Omental fat pad (tissue), 4 donors: ENCODE results near the gene OR11G2. TPM values are rescaled to one million over a fixed set of nuclear protein-coding genes. Genes with fewer than 3 reads are reported as not detected.
"Not testable (repeated sequence)": the region's sequence is repeated elsewhere in the genome, so short reads cannot be mapped to it uniquely, and the experiment has no call there.

Experiments
- ATAC-seq: fragments of 150-250 bp; one replicate; pipeline ENCODE4 v1.9.1; 2016; ENCODE audit warnings: mild to moderate bottlenecking, moderate library complexity; ENCODE audit not compliant: low FRiP score
- DNase-seq: peaks from one replicate; pipeline ENCODE4 v3.0.0-alpha.2; 2019; ENCODE audit warnings: low spot score
- CTCF ChIP-seq, 3 donors: fragments of 450-650 bp; IDR thresholded peaks; one replicate each; pipeline ENCODE4 v1.5.1; 2016 to 2017; ENCODE audit warnings: antibody characterized with exemption in 3 of 3, mild to moderate bottlenecking in 3 of 3, moderate library complexity in 2 of 3
- total RNA-seq, 4 donors: library from RNA; depleted of rRNA; stranded (reverse); fragments of >200 nt; gene quantifications; one replicate each; pipeline ENCODE4 v1.1.0, GENCODE V29; 2016

The OR11G2 gene
- total RNA-seq, 4 donors from 2014 or later: not detected

- ATAC-seq (no peak), DNase-seq (no peak)
- no peak for TF ChIP-seq CTCF (IDR thresholded peaks at IDR 0.05)
These were observed 5.2 kb downstream of the OR11G2 start for GRCh38 chr14:20195911-20196310.

- no peak for ATAC-seq
- TF ChIP-seq CTCF (IDR thresholded peaks at IDR 0.05): no peak
- DNase-seq: no peak
These were observed 6.8 kb downstream of the OR11G2 start for GRCh38 chr14:20197459-20197858.

GRCh38 chr14:20198991-20199390 is 8.3 kb downstream of the OR11G2 start:
- no peak for TF ChIP-seq CTCF (IDR thresholded peaks at IDR 0.05)
- ATAC-seq (no peak), DNase-seq (no peak)

GRCh38 chr14:20204721-20205120 is 14.0 kb downstream of the OR11G2 start:
- ATAC-seq (no peak), DNase-seq (no peak)
- no peak for TF ChIP-seq CTCF (IDR thresholded peaks at IDR 0.05)

GRCh38 chr14:20209595-20209994 is 18.9 kb downstream of the OR11G2 start:
- ATAC-seq (no peak), DNase-seq (no peak)
- no peak for TF ChIP-seq CTCF (IDR thresholded peaks at IDR 0.05)

- DNase-seq, ATAC-seq: not testable (repeated sequence)
These were observed 21.7 kb downstream of the OR11G2 start for GRCh38 chr14:20212406-20212805.

- TF ChIP-seq CTCF (IDR thresholded peaks at IDR 0.05): no peak
- no peak for ATAC-seq
- DNase-seq: no peak
These were observed 24.5 kb downstream of the OR11G2 start for GRCh38 chr14:20215196-20215595.

GRCh38 chr14:20219033-20219432 is 28.3 kb downstream of the OR11G2 start:
- no peak for ATAC-seq

More at GRCh38 chr14:20219033-20219432, 28.3 kb downstream of the OR11G2 start:
- no peak for TF ChIP-seq CTCF (IDR thresholded peaks at IDR 0.05)
- DNase-seq: no peak
